GM19351 (cell line): ENCODE data around the gene INHBE.
"Not testable (repeated sequence)": the region's sequence is repeated elsewhere in the genome, so short reads cannot be mapped to it uniquely, and the experiment has no call there.

Experiments used
- ATAC-seq: cut with Tn5 transposase; IDR thresholded peaks from one replicate; pipeline ENCODE4 v1.9.1; 2021; ENCODE audit warnings: mild to moderate bottlenecking, moderate library complexity; ENCODE audit not compliant: unreplicated experiment

The INHBE gene

DNA sequence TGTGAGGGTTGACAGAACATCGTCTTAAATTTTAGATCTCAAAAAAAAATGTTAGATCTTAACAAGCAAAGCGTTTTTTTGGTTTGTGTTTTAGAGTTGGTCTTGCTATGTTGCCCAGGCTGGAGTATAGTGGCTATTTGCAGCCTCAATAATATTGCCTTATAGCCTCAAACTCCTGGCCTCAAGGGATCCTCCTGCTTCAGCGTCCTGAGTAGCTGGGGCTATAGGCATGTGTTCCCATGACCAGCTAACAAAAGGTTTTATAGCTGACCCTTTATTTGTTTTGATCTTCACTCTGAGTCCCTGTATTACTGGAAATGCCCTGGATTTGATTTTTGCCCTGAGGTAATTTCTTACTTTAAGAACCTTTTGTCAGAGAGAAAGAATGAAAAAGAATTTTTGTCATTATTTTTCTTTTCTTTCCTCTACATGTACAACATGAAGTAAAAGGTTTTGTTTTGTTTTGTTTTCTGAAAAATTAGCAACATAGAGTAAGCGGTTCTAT, 15.3 kb upstream of the INHBE start:
- ATAC-seq, result no peak

- not testable (repeated sequence) for ATAC-seq
Observed at GRCh38 chr12:57441393-57441792, 13.7 kb upstream of the INHBE start.

DNA sequence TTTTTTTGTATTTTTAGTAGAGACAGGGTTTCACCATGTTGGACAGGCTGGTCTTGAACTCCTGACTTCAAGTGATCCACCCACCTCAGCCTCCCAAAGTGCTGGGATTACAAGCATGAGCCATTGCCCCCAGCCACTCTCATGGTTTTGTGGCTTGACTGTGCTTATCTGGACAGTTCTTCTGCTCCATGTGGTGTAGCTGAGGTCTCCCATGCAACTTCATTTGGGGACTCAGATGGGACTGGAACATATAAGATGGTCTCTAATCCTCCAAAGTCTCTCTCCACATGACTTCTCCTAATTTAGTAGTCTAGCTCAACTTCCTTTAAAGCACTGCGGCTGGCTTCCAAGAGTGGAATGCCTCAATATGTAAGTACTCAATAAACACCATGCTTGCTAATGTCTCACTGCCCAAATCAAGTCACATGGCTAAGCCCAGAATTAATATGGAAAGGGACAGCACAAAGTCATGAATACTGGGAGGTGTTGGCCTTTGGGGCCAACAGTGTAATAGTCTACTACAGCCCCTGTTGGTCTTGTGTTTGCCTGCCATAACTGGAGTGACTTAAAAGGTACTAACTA, 13.2 kb upstream of the INHBE start:
- ATAC-seq, result no peak

GRCh38 chr12:57444337-57444736, 10.8 kb upstream of the INHBE start:
- ATAC-seq, result not testable (repeated sequence)

DNA sequence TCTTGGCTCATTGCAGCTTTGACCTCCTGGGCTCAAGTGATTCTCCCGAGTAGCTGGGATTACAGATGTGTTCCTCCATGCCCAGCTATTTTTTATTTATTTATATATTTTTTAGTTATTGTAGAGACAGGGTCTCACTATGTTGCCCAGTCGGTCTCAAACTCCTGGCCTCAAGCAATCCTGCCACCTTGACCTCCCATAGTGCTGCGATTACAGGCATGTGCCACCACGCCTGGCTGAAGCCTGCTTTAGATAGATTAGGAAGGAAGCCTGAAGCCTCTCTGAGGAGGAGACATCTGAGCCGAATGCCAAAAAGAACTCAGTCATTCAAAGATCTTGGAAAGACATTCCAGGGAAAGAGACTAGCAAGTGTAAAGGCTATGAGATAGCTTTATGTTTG, 10.4 kb upstream of the INHBE start:
- no peak for ATAC-seq

GRCh38 chr12:57446292-57446960, 8.7 kb upstream of the INHBE start:
- ATAC-seq, result no peak

- ATAC-seq, result no peak
Observed at GRCh38 chr12:57448669-57449068, 6.4 kb upstream of the INHBE start.

GRCh38 chr12:57449375-57449774, 5.7 kb upstream of the INHBE start:
- ATAC-seq, result no peak

DNA sequence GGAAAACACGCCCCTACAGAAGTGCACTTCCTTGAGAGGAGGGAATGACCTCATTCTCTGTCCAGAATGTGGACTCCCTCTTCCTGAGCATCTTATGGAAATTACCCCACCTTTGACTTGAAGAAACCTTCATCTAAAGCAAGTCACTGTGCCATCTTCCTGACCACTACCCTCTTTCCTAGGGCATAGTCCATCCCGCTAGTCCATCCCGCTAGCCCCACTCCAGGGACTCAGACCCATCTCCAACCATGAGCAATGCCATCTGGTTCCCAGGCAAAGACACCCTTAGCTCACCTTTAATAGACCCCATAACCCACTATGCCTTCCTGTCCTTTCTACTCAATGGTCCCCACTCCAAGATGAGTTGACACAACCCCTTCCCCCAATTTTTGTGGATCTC, 5.0 kb upstream of the INHBE start:
- ATAC-seq, result no peak

DNA sequence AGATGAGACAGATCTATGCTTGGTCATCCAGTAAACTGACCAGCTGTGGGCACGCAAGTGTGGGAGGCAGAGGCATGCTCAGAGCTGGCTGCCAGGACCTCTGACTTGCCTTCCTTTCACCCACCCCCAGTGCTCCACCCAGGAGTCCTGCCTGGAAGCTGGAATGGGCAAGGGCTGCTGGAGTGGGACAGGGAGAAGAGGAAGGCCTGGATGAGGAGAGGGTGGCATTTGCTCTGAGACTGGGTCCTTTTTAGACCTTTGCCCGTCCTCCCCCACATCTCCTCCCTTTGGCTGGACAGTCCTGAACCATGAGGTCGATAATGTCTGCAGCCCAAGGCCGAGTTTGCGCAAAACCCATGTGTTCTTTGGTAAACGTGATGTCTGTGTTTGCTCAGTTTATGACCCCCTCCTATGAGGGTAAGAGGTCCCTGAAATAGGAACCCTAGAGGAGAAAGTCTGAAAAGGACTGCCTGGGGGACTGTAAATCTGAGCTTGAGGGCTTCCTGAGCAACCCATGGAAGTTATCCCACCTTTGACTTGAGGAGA, 3.8 kb upstream of the INHBE start:
- ATAC-seq, result no peak

DNA sequence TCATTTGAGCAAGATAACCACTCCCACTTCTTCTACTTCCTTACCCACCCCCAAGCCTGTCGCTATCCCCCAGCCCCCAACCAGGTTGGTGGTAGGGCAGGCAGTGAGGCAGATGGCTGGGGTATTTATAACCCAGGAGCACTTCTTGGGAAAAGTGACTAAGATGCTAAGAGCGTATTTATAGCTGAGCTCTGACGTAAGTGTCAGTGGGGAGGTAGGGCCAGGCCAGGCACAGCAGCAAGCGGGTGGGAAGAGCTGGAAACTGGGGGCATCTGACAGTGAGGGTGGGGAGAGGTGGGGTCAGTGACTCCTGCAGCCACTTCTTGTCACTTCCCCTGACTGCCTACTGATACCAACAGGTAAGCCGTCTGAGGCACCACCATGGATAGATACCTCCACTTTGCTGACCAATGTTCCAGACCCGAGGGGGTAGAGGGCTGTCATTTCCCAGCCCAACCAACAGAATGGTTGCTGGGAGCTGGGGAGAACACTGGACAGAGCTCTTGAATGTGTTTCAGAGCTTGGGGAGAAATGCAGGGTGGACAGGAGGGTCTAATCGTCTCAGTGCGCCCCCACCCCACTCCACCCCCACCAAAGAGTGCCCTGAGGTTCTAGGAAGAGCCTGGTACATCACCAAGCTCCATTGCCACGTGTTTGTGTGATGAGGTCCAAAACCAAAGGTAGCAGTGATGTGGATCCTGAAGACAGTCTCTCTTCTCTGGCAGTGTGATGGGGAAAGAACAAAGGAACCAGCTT, 2.7 kb upstream of the INHBE start:
- no peak for ATAC-seq

- no peak for ATAC-seq
Observed at GRCh38 chr12:57452937-57453509, 2.1 kb upstream of the INHBE start.

DNA sequence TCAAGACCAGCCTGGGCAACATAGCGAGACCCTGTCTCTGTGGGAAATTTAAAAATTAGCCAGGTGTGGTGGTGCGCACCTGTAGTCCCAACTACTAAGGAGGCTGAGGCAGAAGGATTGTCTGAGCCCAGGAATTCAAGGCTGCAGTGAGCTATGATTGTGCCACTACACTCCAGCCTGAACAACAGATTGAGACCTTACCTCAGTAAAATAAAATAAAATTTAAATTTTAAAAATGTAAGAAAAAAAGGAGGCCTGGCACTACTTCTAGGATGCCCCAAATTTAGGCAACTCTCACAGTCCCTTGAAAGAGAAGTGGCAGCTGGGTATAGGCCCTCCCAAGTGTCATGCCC, 918 bp upstream of the INHBE start:
- no peak for ATAC-seq

- no peak for ATAC-seq
Observed at GRCh38 chr12:57455374-57456144, 452 bp downstream of the INHBE start.

DNA sequence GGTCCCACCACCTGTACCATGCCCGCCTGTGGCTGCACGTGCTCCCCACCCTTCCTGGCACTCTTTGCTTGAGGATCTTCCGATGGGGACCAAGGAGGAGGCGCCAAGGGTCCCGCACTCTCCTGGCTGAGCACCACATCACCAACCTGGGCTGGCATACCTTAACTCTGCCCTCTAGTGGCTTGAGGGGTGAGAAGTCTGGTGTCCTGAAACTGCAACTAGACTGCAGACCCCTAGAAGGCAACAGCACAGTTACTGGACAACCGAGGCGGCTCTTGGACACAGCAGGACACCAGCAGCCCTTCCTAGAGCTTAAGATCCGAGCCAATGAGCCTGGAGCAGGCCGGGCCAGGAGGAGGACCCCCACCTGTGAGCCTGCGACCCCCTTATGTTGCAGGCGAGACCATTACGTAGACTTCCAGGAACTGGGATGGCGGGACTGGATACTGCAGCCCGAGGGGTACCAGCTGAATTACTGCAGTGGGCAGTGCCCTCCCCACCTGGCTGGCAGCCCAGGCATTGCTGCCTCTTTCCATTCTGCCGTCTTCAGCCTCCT, 1.1 kb downstream of the INHBE start:
- no peak for ATAC-seq

DNA sequence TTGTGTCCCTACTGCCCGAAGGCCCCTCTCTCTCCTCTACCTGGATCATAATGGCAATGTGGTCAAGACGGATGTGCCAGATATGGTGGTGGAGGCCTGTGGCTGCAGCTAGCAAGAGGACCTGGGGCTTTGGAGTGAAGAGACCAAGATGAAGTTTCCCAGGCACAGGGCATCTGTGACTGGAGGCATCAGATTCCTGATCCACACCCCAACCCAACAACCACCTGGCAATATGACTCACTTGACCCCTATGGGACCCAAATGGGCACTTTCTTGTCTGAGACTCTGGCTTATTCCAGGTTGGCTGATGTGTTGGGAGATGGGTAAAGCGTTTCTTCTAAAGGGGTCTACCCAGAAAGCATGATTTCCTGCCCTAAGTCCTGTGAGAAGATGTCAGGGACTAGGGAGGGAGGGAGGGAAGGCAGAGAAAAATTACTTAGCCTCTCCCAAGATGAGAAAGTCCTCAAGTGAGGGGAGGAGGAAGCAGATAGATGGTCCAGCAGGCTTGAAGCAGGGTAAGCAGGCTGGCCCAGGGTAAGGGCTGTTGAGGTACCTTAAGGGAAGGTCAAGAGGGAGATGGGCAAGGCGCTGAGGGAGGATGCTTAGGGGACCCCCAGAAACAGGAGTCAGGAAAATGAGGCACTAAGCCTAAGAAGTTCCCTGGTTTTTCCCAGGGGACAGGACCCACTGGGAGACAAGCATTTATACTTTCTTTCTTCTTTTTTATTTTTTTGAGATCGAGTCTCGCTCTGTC, 1.8 kb downstream of the INHBE start:
- no peak for ATAC-seq

DNA sequence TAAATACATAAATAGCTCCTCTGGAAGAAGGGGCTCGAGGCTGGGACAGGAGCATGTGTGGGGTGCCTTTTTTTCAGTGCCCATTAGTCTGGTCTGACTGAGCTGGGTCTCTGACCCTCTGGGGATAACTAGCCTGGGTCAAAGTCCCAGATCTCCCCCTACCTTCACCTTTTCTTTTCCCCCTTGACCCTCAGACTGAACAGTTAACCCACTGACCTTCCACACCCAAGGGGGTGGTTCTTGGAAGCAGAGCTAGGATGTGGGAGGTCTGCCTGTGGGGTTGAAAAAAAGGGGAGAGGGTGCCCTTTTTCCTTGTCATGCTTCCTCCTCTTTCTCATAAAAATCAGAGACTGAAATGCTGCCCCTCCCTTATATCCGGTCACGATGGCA, 3.6 kb downstream of the INHBE start:
- no peak for ATAC-seq

DNA sequence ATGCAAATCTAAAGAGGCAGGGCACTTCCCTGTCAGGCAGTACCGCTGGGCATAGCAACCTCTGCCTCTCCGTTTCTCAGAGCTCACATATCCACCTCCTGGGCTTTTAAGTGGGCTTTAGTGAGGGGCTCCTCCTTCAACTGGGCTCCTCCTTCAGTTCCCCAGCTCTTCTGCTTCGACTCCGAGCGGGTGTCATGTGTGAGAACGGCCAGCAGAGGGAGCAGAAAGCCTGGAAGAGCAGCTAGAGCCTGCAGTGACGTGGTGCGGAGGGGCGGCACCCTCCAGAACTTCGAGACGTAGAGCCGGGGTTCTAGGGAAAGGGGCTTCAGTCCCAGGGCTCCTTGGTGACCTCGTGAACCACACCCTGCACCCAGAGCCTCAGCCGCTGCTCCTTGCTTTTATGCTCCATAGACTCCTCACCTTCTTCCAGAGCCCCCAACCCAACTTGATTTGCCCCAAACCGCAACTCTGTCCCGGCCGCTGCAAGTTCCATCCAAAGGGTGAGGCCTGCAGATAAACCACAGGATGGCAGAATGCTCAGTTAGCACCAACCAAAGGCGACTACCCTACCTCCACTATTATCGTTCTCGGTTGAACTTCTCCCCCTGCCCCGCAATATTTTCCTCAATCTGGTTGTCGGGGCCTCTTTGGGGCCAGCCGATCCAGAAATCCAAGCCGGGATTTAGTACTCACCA, 4.1 kb downstream of the INHBE start:
- peak; percentile 51 for ATAC-seq
